Neuronal stem cell (in vitro differentiated cells): Measurements from ENCODE around the gene TIMM17B. TPM values are rescaled to one million over a fixed set of nuclear protein-coding genes. Genes with fewer than 3 reads are reported as not detected.
A peak's percentile ranks its signal among the peaks of the same experiment; 100 is the strongest.

Source experiments
- DNase-seq: peaks from one replicate; pipeline ENCODE4 v3.0.0-alpha.2; 2013; ENCODE audit warnings: low spot score
- H2AFZ ChIP-seq: one replicate; pipeline ENCODE4 v1.6.1; 2013; ENCODE audit warnings: mild to moderate bottlenecking, low read length, inconsistent platforms
- H2AK5ac ChIP-seq: 2 replicates; pipeline ENCODE4 v1.6.1; 2013; ENCODE audit warnings: low read depth, mild to moderate bottlenecking, inconsistent platforms, low read length, moderate library complexity, mixed read lengths
- H2BK120ac ChIP-seq: 2 replicates; pipeline ENCODE4 v1.6.1; 2013; ENCODE audit warnings: low read depth, mild to moderate bottlenecking, inconsistent platforms, low read length, moderate library complexity, mixed read lengths
- H2BK12ac ChIP-seq: one replicate; pipeline ENCODE4 v1.6.1; 2013; ENCODE audit warnings: low read length, inconsistent platforms
- H2BK15ac ChIP-seq: 2 replicates; pipeline ENCODE4 v1.6.1; 2013; ENCODE audit warnings: mild to moderate bottlenecking, low read length, inconsistent platforms, mixed read lengths
- H2BK5ac ChIP-seq: one replicate; pipeline ENCODE4 v1.6.1; 2013; ENCODE audit warnings: inconsistent platforms, mild to moderate bottlenecking, low read length, moderate library complexity
- H3K14ac ChIP-seq: one replicate; pipeline ENCODE4 v1.6.1; 2013; ENCODE audit warnings: low read length, inconsistent platforms
- H3K18ac ChIP-seq: 2 replicates; pipeline ENCODE4 v1.6.1; 2013; ENCODE audit warnings: low read length, inconsistent platforms
- H3K23ac ChIP-seq: 2 replicates; pipeline ENCODE4 v1.6.1; 2013; ENCODE audit warnings: low read depth, mild to moderate bottlenecking, mixed read lengths, low read length, inconsistent platforms; ENCODE audit not compliant: poor library complexity
- H3K27ac ChIP-seq: replicated peaks from 3 replicates; pipeline ENCODE4 v1.5.1; 2013; ENCODE audit warnings: low read length, inconsistent platforms
- H3K27me3 ChIP-seq, 3 experiments: 2 replicates each; pipeline ENCODE4 v1.6.1; 2013; ENCODE audit warnings: low read length in 3 of 3, mild to moderate bottlenecking in 2 of 3, inconsistent platforms in 1 of 3, low read depth in 1 of 3, mixed read lengths in 1 of 3, moderate library complexity in 1 of 3; ENCODE audit not compliant: control insufficient read depth in 3 of 3, insufficient read depth in 3 of 3
- H3K36me3 ChIP-seq, 2 donors: replicated peaks in 1 of 2; 2 replicates each; pipeline ENCODE4 v1.6.1; 2013; ENCODE audit warnings: low read length in 2 of 2; ENCODE audit not compliant: control insufficient read depth in 2 of 2, insufficient read depth in 2 of 2
- H3K4ac ChIP-seq: 2 replicates; pipeline ENCODE4 v1.6.1; 2013; ENCODE audit warnings: inconsistent platforms, mild to moderate bottlenecking, low read length, moderate library complexity
- H3K4me1 ChIP-seq, 2 donors: 1 replicate in 1 of 2; 2 replicates in 1 of 2; pipeline ENCODE4 v1.6.1; 2013; ENCODE audit warnings: low read length in 2 of 2, low read depth in 1 of 2; ENCODE audit not compliant: control insufficient read depth in 2 of 2, insufficient read depth in 1 of 2
- H3K4me2 ChIP-seq: one replicate; pipeline ENCODE4 v1.6.1; 2013; ENCODE audit warnings: mild to moderate bottlenecking, low read length, inconsistent platforms; ENCODE audit not compliant: insufficient read depth, poor library complexity, severe bottlenecking
- H3K4me3 ChIP-seq, 2 donors: 2 replicates each; pipeline ENCODE4 v1.5.1; 2013; ENCODE audit warnings: low read length in 2 of 2, mild to moderate bottlenecking in 2 of 2, inconsistent platforms in 1 of 2, moderate library complexity in 1 of 2
- H3K79me1 ChIP-seq: one replicate; pipeline ENCODE4 v1.6.1; 2013; ENCODE audit warnings: low read depth, mild to moderate bottlenecking, inconsistent platforms, low read length, moderate library complexity
- H3K9ac ChIP-seq: one replicate; pipeline ENCODE4 v1.6.1; 2013; ENCODE audit warnings: mild to moderate bottlenecking, low read depth, low read length, inconsistent platforms; ENCODE audit not compliant: poor library complexity
- H3K9me3 ChIP-seq, 2 donors: replicated peaks in 1 of 2; 2 replicates each; pipeline versions ENCODE3 to v1.6.1; 2013; ENCODE audit warnings: low read length in 2 of 2, mild to moderate bottlenecking in 2 of 2, inconsistent platforms in 1 of 2, low read depth in 1 of 2, mixed read lengths in 1 of 2, moderate library complexity in 1 of 2; ENCODE audit not compliant: control insufficient read depth in 2 of 2, insufficient read depth in 1 of 2
- H4K8ac ChIP-seq: one replicate; pipeline ENCODE4 v1.6.1; 2013; ENCODE audit warnings: low read depth, mild to moderate bottlenecking, inconsistent platforms, low read length, moderate library complexity
- H4K91ac ChIP-seq: one replicate; pipeline ENCODE4 v1.6.1; 2013; ENCODE audit warnings: low read length, low read depth, mild to moderate bottlenecking, inconsistent platforms; ENCODE audit not compliant: poor library complexity
- WGBS, 2 donors: extraction: QIAGEN DNeasy Blood & Tissue Kit; methylation state at CpG; one replicate each; pipeline ENCODE4 v1.1.7; 2013; ENCODE audit warnings: missing lambda C conversion rate in 2 of 2, mixed read lengths in 1 of 2; ENCODE audit not compliant: insufficient read length in 2 of 2, insufficient replicate concordance in 1 of 2; ENCODE audit errors: extremely low coverage in 2 of 2; 5-methylcytosine and 5-hydroxymethylcytosine counted together
- polyA plus RNA-seq, 2 experiments: library from polyadenylated mRNA; stranded (reverse); fragments of 200-250 nt; gene quantifications; one replicate each; pipeline ENCODE4 v1.2.3, GENCODE V29; 2013

The TIMM17B gene
- polyA plus RNA-seq (2013, experiment 1 of 2): 117 TPM
- 116 TPM for polyA plus RNA-seq (2013, experiment 2 of 2)

DNA sequence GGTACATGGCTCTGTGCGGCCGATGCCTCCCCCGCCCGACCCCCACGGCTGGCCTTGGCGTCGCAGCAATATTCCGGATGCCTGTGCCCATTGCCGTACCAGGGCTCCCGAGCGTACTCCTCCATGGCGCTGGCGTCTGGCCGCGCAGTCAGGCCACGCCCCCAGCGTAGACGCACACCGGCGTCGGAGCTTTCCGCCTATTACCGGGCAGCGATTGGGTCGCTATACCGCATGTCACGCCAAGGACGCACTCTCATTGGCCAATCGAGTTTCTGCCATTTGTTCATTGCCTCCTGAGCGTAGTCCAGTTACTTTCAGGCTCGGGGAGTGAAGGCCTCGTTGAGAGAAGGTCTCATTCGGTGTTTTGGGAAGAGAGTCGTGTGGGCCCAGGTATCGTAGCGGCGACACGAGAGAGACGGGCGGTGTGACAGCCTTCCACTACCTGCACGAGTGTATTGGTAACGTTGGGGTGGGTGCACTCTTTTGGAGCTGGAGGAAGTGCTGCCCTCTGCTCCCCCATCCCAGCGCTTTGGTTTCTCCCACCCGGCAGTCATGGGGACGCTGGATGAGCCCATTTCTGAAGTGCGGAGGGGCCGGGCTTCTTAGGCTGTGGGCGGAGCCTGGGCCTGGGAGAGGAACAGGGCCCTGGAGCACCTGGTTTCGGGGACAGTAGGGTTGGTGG lies at the start of gene TIMM17B, which contains the start of gene PQBP1:
Gene TIMM17B (minus strand): TSS at position 144 of the 682 bp plus-strand sequence. CDS start 19 bp downstream, at position 125.
Gene PQBP1 (plus strand): TSS at position 306 of the 682 bp plus-strand sequence. CDS start 580 bp downstream, outside the sequence.
- peak within 1 kb of the TSS; percentile 75 for H2AFZ ChIP-seq
- peaks cover 16 to 53% of the 10 kb centered on the region in 2 donors for H3K36me3 ChIP-seq
- peak within 1 kb of the TSS; percentile 57 to 98 for H3K4me3 ChIP-seq
- WGBS, 2 donors: no CpG with 5 or more reads among the region's 49 CpGs
- H2AK5ac ChIP-seq: no peak within 1 kb of the TSS
- H3K4ac ChIP-seq: no peak within 1 kb of the TSS
- H2BK15ac ChIP-seq: no peak within 1 kb of the TSS
- no peak within 1 kb of the TSS for H3K14ac ChIP-seq
- H3K4me1 ChIP-seq: peaks cover 2 to 6% of the 10 kb centered on the region in 2 donors
- H3K4me2 ChIP-seq: peak within 1 kb of the TSS; percentile 64
- peak within 1 kb of the TSS; percentile 76 for H4K8ac ChIP-seq
- peak within 1 kb of the TSS; percentile 87 for H3K18ac ChIP-seq
- H4K91ac ChIP-seq: no peak within 1 kb of the TSS
- H3K9ac ChIP-seq: peak within 1 kb of the TSS; percentile 88
- H2BK12ac ChIP-seq: no peak within 1 kb of the TSS
- H3K9me3 ChIP-seq: no peaks in the 10 kb centered on the region
- DNase-seq: peak; percentile 90
- H2BK5ac ChIP-seq: peak within 1 kb of the TSS; percentile 29
- no peak within 1 kb of the TSS for H2BK120ac ChIP-seq
- H3K27me3 ChIP-seq: no peaks in the 10 kb centered on the region
- H3K79me1 ChIP-seq: peaks cover 1% of the 10 kb centered on the region
- no peak within 1 kb of the TSS for H3K23ac ChIP-seq
- H3K27ac ChIP-seq: peak within 1 kb of the TSS; percentile 98

DNA sequence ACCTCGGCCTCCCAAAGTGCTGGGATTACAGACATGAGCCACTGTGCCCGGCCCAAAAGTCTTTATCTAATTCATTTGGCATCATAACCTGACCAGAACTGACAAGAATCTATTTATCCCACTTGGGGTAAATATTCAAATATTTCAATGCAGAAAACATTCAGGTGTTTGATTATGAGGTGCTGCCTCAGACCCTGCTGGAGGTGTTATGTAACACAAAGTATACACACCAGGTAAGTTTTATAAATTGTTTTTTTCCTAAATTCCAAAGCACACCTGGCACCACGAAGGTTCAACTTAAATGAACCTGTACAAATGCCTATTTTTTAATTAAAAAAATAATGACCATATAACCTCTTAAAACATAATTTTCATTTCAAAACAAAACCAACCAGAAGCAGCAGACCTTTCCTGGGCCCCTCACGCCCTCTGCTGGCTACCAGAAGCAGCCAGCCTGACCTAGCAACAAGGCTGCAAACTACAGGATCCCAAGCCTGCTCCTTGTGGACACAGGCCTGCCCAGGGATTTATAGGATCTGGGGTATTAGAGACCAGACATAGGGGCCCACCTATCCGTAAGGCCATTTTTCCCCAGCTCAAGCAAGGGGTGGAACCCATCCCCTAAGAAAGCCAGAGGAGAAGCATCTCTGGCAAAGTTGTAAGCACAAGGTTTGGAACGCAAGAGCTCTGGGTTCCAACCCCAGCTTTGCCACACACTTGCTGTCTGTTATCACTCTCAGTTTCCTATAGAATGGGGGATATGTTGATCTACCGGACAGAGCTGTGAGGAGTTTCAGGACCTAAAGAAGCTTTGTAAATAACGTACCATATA lies 48.2 kb upstream of the TIMM17B start:
- Histone ChIP-seq H2BK120ac (no peak overlapping the region), H2AFZ (no peak overlapping the region), H3K27me3 (no peaks in the 10 kb centered on the region), H3K4me1 (no peaks in the 10 kb centered on the region), H3K4me3 (no peak overlapping the region), H3K36me3 (peaks cover 4 to 25% of the 10 kb centered on the region in 2 donors), H3K4ac (no peak overlapping the region), H3K27ac (no peak overlapping the region), H2BK15ac (no peak overlapping the region), H3K79me1 (peaks cover 2% of the 10 kb centered on the region), H4K91ac (no peak overlapping the region), H4K8ac (no peak overlapping the region), H3K4me2 (no peak overlapping the region), H2BK12ac (no peak overlapping the region), H2BK5ac (no peak overlapping the region), H2AK5ac (no peak overlapping the region), H3K18ac (no peak overlapping the region), H3K23ac (no peak overlapping the region), H3K14ac (no peak overlapping the region), H3K9ac (no peak overlapping the region), H3K9me3 (no peaks in the 10 kb centered on the region)
- no CpG with 5 or more reads among the region's 8 CpGs for WGBS, 2 donors
- DNase-seq: no peak

DNA sequence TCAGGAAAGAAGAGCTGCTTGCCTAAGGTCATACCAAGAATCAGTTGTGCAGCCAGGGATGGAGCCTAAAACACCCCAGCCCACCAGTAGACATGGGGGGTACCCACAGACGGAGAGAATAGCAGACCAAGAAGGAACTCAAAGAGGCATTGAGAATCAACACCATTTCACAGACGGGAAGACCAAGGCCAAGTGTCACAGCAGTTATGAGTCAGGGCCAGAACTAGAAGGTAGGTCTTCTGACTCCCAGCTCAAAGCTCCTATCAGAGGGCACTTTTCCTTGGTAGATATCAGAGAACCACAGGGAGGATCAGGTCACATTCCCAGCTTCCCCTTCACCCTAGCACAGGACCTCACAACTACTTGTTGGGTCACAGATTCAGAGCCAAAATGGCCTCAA lies 45.3 kb upstream of the TIMM17B start:
- Histone ChIP-seq H2BK12ac (no peak overlapping the region), H3K4me1 (no peaks in the 10 kb centered on the region), H2AK5ac (no peak overlapping the region), H3K27ac (no peak overlapping the region), H3K9ac (no peak overlapping the region), H3K18ac (no peak overlapping the region), H3K23ac (no peak overlapping the region), H3K9me3 (no peaks in the 10 kb centered on the region), H2BK120ac (no peak overlapping the region), H3K4me3 (no peak overlapping the region), H3K4me2 (no peak overlapping the region), H3K79me1 (peaks cover 2% of the 10 kb centered on the region), H3K27me3 (no peaks in the 10 kb centered on the region), H2AFZ (no peak overlapping the region), H4K8ac (no peak overlapping the region), H3K4ac (no peak overlapping the region), H2BK5ac (no peak overlapping the region), H4K91ac (no peak overlapping the region), H3K14ac (no peak overlapping the region), H2BK15ac (no peak overlapping the region), H3K36me3 (peaks cover 8 to 27% of the 10 kb centered on the region in 2 donors)
- no peak for DNase-seq
- no CpG with 5 or more reads among the region's 2 CpGs for WGBS, 2 donors

DNA sequence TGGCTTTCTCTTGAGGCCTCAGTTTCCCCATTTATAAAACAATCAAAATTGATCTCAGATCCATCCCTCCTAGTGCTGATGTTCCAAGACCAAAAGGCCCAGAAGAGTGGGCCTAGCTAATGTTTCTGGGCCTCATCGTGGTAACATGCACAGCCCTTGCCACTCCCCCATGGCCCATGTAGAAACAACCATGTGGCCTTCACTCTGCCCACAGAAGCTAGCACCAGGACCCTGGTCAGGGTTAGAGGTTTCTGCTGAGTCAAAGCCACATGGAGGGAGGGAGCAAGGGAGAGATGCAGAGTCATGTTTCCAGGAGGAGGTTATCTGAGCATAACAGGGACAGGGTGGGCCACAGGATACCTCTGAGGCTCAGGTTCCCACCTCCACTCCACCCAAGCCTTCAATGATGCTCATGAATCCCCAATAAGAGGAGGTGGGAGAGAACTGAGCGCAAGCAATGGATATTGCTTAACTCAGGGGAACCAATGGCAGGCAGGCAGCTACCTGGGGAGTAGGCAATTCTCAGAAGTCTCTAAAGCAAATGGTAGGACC lies 42.9 kb upstream of the TIMM17B start:
- Histone ChIP-seq H3K4me1 (peaks cover 0 to 3% of the 10 kb centered on the region in 2 donors), H4K8ac (no peak overlapping the region), H3K4me2 (no peak overlapping the region), H2AK5ac (no peak overlapping the region), H2BK15ac (no peak overlapping the region), H3K27me3 (no peaks in the 10 kb centered on the region), H3K27ac (no peak overlapping the region), H2BK120ac (no peak overlapping the region), H3K14ac (no peak overlapping the region), H2BK5ac (no peak overlapping the region), H3K36me3 (peaks cover 8 to 32% of the 10 kb centered on the region in 2 donors), H2BK12ac (no peak overlapping the region), H3K4ac (no peak overlapping the region), H3K23ac (no peak overlapping the region), H3K4me3 (no peak overlapping the region), H2AFZ (no peak overlapping the region), H3K18ac (no peak overlapping the region), H3K9me3 (no peaks in the 10 kb centered on the region), H4K91ac (no peak overlapping the region), H3K9ac (no peak overlapping the region), H3K79me1 (peaks cover 2% of the 10 kb centered on the region)
- no CpG with 5 or more reads among the region's 2 CpGs for WGBS, 2 donors
- no peak for DNase-seq
